Fibroblast of the conjunctiva (primary cell): Measurements from ENCODE around the gene ATP8B2.
A peak's percentile ranks its signal among the peaks of the same experiment; 100 is the strongest.
"Not testable (repeated sequence)": the region's sequence is repeated elsewhere in the genome, so short reads cannot be mapped to it uniquely, and the experiment has no call there.

Experiments
- DNase-seq: peaks from one replicate; pipeline ENCODE4 v3.0.0-alpha.2; 2010; ENCODE audit warnings: low read depth

Gene ATP8B2

DNA sequence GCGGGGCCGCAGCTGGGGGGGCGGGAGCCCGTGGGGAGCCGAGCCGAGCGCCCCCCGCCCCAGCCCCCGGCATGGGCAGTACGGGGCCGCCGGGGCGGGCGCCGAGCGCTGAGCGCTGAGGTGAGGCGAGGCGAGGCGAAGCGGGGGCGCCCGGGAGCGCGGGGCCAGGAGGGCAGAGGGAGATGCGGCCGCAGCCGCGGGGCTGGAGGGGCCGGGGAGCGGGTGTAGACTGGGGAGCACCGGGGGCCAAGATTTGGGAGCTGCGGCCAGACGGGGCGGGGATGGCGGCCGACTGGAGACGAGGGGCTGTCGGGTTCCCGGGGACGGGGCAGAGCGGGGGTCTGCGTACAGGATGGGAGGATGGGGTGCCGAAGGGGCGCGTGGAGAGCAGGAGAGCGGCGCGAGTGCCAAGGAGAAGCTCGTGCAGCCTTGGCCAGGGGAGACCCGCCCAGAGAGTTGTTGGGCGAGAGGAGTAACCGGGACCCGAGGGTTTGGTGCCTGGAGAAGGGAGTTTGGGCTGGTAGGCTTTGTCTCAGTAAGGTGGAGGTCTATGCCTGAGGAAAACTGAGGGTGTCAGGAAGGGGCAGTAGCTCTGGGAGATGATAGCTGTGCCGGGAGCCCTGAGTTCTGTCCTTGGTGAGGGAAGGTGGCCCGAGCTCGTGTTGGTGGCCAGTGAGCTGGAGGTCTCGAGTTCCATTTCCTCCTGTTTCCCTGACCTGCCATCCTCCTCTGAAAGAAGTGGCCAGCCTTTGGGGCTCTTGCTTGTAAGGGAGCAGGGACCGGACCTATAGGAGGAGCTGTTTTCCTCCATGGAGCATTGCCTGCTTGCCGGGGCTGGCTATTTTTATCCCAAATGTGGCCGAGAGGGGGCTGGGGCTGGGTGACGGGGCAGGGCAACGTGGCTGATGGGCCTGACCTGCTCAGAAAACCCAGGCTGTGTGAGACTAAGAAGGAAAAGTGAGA is 539 bp downstream of the ATP8B2 start:
- DNase-seq, result peak; percentile 67

DNA sequence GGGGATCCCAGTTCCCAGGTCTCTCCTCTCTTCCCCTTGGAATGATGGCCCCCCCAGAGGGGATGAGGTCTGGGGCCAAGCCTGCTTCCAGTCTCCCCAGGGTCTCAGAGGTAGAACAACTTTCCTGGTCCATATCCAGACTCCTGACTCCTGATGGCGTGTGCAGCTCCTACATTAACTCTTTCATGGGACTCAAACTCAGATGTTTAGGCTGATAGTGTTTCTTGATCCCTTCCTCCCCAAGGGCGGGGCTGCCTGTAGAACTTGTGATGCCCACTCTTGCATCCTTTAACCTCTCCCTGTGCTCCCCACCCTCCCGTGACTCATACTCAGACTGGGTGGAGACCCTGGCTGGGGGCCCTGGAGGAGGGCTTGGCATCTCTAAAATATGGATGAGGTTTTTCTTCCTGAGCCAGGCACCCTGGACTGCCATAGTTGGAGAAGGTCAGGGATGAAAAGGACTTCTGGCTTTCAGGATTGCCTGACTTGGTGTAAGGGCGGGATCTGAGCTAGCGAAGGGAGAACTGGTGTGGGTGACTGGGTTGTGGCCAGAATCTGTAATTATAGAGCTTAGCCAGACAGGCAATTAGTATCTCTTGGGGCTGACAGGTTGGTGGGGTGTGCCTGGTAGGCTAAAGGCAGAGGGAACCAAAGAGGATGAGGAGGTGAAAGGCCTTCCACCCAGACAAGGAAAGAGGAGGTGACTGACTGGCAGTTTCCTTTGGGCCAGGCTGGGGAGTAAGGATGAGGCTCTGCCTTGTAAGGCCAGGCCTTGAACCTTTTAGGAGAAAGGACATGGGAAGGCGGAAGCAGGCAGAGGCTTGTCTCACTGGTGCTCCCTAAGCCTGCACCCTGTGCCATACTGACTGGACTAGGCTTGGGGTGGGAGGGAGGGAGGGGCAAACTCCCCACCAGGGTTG is 1.5 kb downstream of the ATP8B2 start:
- DNase-seq, result peak; percentile 94

DNA sequence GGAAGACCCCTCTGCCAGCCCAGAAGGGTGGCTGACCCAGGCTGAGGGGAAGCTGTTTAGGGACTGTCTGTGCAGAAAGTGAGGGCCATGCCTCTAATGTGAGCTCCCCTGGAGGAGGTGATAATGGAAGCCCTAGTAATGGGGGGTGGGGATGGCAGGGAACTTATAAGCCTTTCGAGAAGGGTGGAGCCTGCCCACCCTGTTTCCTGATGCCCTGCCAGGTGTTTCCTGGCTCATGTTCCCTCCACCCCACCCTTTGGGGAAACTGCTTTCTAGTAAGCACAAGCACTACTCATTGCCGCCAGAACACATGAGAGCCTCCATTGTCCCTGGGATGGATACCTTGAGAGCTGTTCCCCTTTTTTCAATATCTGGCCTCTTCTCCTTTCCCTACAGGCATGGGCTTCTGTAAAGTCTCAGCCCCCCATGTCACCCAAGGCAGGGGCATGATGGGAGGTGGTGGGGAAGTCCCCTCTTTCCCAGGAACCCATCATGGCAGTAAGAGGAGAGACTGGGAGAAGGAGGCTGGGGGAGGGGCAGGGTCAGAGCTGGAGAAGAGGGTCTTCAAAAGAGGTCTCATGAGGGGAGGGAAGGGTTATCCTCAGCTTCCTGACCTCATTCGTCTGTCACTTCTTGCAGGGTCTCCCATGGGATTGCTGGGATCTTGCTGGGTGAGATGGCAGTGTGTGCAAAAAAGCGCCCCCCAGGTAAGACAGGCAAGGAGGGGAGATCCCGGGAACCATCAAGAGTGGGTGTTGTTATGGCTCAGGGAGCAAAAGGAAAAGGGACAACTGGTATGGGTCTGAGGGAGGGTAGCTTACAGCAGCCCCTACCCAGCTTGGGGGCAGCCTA is 2.4 kb downstream of the ATP8B2 start:
- DNase-seq, result no peak

DNA sequence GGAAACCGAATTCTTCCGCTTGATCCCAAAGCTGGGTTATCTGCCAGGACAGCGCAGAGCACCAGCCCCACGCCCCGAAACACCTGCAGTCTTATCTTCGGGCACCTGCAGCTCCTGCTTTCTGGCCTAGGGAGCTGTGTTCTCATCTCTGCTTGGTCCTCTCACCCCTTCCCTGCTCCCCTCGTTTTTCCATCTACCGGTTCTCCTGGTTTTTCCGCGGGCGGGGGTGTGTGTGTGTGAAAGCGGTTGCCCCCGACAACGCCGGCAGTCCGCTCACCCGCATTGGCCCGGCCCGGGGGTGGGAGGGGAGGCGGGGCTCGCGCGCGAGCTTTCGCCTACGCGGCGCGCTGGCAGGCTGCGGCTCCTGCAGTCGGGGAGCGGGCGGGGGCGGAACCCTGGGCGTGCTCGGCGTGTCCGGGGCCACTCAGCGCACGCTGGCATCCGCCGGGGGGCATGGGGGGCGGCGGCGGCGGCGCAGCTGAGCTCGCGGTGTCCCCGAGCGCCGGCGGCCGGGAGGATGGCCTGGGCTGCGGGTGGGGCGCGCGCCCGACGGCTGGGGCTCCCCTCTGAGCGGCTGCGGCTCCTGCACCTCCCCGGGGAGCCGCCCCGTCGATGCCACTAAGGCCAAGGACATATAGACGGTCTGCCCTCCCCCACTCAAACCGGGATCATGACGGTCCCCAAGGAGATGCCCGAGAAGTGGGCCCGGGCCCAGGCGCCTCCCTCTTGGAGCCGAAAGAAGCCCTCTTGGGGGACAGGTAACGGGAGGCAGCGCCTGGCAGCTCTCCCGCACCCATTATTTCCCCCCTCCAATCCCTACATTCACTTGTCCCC is 3.2 kb downstream of the ATP8B2 start:
- peak; percentile 51 for DNase-seq

DNA sequence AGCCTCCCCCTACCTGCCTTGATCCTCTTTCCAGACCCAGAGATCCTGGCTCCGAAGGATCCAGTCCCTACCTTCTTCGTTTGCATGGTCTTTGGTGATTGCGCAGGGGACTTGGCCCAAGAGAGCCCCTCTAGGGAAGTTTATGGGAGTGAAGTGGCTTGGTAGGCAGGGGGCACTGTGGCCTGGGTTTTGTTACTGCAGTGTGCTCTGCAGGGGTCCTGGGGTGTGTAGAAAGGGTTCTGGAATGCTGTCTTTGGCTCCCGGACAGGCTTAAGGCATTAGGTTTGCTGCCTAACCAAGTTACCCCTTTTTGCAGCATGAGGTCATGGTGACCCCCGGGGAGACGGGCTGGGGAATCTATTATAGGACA is 3.8 kb downstream of the ATP8B2 start:
- DNase-seq, result no peak

DNA sequence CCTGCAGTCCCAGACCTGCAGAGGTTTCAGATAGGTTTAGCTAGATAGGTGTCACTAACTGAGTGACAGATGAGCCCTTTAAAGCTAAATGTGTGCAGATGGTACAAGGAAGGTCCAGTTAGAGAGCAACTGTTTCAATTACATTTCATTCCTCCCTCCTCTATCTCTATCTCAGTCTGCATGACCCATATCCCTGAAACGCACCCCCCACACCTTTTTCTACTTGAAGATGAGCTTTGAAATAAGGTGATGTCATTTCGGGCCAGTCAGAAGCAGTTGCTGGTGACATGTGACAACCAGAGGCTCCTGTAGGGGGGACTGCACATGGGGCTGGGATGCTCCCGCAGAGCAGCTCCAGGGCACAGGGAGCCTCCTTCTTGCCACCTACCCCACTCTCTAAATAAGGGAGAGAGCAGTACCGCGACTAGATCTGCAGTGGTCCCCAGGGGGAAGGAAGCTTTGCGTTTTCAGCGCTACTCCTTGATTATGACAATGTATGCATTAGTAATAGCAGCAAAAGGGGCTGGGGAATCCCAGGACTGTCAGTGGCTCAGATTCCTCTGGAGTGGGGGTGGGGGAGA is 4.3 kb downstream of the ATP8B2 start:
- DNase-seq, result no peak

DNA sequence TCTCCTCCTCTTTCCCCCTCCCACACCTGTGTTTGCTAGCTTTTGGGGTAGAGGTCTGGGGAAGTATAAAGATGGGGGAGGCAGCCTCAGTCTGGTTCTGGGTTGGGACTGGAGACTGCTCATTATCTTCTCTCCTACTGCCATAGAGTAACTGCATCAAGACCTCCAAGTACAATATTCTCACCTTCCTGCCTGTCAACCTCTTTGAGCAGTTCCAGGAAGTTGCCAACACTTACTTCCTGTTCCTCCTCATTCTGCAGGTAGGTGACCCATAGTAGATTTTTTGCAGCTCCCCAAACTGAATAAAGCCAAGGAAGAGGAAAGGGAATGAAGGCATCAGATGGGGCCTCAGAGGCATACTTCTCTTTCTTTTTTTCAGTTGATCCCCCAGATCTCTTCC is 5.3 kb downstream of the ATP8B2 start:
- DNase-seq, result no peak

DNA sequence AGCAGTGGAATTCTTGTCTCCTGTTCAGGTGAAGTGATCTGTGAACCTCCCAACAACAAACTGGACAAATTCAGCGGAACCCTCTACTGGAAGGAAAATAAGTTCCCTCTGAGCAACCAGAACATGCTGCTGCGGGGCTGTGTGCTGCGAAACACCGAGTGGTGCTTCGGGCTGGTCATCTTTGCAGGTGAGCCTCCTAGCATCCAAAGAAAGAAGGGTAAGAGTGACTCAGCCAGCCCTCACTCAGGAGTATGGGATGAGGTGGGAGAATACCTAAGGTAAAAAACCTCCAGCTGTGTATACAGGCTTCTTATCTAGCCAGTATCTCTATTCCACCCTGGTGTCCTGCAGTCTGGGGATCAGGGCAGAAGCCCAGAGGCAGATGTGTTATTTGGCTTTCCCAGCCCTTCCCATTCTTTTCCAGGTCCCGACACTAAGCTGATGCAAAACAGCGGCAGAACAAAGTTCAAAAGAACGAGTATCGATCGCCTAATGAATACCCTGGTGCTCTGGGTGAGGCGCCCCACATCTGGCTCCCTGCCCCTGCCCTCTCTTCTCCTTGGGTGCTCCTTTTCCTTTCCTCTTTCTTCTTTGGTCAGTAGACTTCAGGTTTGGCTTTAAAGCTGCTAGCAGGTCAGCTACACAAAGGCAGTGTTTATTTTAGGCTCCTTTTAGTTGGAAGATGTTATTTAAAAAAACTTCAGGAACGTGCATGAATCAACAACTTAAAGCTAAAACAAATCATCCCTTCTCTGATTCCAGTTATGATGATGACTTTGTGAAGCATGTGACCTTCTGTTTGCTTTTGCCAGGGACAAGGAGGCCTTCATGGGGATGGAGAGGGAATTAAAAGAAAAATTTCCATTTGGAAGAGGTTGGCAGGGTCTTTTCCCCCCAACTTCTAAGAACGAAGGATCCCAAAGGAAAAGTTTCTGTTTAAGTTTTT is 9.0 kb downstream of the ATP8B2 start:
- DNase-seq, result no peak

DNA sequence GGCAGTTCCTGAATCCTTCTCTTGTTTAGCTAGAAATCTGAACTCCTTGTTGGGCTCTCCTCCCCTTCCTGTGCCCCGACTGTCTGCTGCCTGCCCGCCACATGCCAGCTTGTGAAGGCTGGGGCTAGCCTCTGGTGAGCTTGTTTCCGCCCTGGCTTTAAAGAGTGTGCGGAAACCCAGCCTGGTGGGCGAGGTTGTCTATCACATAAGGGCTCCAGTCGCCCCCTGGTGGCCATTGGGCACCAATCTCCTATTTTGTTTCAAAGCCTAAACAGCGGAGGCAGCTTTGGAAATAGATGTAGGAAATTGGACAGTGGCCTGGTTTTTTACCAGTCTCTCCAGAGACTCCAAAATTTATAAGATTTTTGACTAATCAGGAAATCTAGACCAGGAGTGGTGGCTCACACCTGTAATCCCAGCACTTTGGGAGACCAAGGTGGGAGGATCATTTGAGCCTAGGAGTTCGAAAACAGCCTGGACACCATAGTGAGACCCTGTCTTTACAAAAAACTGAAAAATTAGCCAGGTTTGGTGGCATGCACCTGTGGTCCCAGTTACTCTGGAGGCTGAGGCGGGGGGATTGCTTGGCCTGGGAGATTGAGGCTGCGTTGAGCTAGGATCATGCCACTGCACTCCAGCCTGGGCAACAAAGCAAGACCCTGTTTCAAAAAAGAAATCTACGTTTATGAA is 9.8 kb downstream of the ATP8B2 start:
- peak; percentile 79 for DNase-seq

DNA sequence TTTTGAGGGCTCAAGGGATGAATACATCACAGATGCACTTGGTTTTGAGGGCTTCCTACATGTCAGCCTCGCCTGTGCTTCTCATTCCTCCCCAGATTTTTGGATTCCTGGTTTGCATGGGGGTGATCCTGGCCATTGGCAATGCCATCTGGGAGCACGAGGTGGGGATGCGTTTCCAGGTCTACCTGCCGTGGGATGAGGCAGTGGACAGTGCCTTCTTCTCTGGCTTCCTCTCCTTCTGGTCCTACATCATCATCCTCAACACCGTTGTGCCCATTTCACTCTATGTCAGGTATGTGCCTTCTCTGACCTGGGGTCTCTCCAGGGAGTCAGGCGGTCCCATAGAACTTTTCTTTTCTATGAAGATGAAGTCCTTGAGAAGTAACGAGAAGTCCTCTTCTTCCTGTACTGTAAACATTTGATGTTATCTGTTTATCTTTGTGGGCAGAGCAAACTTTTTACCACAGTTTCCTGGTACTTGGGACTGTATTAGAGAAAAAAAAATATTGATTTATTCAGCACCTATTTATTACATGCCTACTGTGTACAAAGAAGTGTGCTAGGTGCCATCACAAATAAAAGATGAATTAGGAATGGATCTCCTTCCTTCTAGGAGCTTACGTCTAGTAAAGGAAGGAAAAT is 12.0 kb downstream of the ATP8B2 start:
- no peak for DNase-seq

DNA sequence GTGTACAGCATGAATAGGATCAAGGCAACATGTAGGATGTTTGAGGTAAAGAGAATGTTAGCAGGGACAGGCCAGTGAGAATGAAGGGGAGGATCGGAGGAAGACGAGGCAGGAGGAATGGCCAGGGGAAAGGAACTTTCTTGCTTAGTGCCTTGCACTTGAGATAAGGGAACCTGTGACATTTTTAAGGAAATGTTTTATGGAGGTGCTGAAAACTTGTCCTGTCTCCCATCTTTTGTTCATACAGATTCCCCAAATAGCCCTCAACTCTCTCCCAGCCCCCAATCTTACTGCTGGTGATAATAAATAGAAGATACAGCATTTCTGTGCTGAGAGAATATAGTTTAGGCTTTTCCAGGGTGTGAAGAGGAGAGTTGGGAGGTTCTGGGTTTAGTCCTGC is 13.6 kb downstream of the ATP8B2 start:
- DNase-seq, result no peak

DNA sequence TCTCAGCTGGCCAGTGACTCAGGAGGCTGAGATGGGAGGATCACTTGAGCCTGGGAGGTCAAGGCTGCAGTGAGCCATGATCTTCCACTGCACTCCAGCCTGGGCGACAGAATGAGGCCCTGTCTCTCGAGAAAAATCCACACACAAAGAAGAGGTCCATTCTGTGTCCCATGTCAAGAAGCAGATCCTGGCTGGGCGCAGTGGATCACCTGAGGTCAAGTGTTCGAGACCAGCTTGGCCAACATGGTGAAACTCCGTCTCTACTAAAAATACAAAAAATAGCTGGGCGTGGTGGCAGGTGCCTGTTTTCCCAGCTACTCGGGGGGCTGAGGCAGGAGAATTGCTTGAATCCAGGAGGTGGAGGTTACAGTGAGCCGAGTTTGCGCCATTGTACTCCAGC is 16.0 kb downstream of the ATP8B2 start:
- DNase-seq, result not testable (repeated sequence)

DNA sequence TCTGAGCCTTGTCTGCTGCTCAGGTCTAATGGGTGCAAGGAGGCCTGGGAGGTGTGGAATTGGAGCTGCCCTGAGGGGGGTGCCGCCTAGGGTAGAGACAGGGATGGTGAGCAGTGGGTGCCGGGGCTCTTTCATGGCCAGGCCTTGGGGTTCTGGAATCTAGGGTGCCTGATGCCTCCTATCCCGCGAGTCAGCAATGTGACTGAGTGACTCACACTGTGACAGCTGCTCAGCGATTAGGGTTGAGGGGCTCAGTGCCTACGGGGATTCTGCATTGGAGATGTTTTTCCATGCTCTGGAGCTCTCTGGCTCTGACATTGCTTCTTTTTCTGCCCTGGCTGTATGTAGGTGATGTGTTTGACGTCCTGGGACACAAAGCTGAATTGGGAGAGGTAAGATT is 16.8 kb downstream of the ATP8B2 start:
- no peak for DNase-seq

DNA sequence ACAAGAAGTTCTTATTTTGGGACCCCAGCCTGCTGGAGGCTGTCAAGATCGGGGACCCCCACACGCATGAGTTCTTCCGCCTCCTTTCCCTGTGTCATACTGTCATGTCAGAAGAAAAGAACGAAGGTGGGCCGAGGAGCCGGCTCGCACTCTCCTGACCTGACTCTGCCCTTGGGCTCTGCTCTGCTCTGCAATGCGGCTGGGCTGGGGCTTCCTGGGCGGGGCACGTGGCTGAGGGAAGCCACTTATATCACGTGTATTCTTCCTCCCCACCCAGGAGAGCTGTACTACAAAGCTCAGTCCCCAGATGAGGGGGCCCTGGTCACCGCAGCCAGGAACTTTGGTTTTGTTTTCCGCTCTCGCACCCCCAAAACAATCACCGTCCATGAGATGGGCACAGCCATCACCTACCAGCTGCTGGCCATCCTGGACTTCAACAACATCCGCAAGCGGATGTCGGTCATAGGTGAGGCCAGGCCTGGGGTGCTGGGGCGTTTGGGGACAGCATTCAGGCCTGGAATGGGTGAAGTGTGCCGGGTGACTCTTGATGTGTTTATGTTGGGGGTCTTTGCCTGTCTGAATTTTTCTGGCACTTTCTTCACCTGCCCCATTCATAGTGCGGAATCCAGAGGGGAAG is 17.6 kb downstream of the ATP8B2 start:
- DNase-seq, result no peak

DNA sequence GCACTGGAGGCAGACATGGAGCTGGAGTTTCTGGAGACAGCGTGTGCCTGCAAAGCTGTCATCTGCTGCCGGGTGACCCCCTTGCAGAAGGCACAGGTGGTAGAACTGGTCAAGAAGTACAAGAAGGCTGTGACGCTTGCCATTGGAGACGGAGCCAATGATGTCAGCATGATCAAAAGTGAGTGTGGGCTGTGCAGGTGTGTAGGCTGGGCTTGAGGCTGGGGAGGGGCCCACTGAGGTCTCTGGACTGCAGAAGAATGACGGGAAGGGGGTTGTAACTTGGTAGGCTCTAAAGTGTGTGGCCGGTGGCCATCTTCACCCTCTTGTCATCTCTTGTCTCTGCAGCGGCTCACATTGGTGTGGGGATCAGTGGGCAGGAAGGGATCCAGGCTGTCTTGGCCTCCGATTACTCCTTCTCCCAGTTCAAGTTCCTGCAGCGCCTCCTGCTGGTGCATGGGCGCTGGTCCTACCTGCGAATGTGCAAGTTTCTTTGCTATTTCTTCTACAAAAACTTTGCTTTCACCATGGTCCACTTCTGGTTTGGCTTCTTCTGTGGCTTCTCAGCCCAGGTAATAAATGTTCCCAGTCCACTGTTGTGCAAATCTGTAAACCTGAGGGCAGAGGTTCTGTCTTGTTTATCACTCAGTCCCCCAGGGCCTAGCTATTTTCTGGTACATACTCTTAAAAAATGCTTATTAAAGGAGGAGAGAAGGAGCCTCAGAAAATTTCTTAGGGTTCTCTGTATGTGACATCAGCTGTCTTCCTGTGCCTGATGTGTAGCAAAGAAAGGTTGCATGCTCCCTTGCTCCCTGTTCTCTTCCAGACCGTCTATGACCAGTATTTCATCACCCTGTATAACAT is 19.9 kb downstream of the ATP8B2 start:
- DNase-seq, result no peak

DNA sequence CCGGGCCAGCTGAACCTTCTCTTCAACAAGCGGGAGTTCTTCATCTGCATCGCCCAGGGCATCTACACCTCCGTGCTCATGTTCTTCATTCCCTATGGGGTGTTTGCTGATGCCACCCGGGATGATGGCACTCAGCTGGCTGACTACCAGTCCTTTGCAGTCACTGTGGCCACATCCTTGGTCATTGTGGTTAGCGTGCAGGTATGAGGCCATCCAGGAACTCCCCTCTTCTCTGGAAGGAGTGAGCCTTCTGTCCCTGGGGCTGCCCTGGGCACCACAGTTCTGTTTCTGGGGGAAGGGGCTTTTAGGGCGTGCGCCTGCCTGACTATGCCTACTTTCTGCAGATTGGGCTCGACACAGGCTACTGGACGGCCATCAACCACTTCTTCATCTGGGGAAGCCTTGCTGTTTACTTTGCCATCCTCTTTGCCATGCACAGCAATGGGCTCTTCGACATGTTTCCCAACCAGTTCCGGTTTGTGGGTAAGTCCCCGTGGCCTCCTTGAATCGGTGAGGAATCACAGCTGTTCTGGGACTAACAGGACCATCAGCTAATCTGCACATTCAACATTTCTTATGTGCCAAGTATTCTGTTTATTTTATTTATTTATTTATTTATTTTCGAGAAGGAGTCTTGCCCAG is 21.1 kb downstream of the ATP8B2 start:
- no peak for DNase-seq
